ENCODE measurements around the gene SULT1C4. TPM values are rescaled to one million over a fixed set of nuclear protein-coding genes. Genes with fewer than 3 reads are reported as not detected.

SULT1C4 gene
- total RNA-seq, result 4.8 TPM in 1 of 2 replicates, not detected in the other

GRCh38 chr2:108377815-108378630 lies at the start of gene SULT1C4:
SULT1C4 (plus strand) TSS chr2:108377954; CDS start chr2:108378338, 384 bp downstream.

Other genes starting within 250 kb of the SULT1C4 start
- gene SULT1C3, start 138.0 kb upstream of the SULT1C4 start, total RNA-seq, result not detected in 2 replicates
- 0.21 and 0.72 TPM in 2 replicates for gene SULT1C2, start 89.1 kb upstream of the SULT1C4 start, total RNA-seq
- 10.4 and 10.8 TPM in 2 replicates for gene GCC2, start 71.3 kb downstream of the SULT1C4 start, total RNA-seq
- 52.2 and 111 TPM in 2 replicates for gene LIMS1, start 156.5 kb downstream of the SULT1C4 start, total RNA-seq

All from tracheal epithelial cell (primary cell).